Parathyroid adenoma (tissue), 2 donors: ENCODE measurements around the gene SAP30.

Experiments used
- H2AFZ ChIP-seq: fragments of 300-600 bp; sonication (generic); one replicate; pipeline ENCODE4 v1.7.0; 2017; ENCODE audit warnings: antibody characterized with exemption, mild to moderate bottlenecking
- H3K27ac ChIP-seq: fragments of 300-600 bp; sonication (generic); one replicate; pipeline ENCODE4 v1.7.0; 2017
- H3K27me3 ChIP-seq: fragments of 300-600 bp; sonication (generic); one replicate; pipeline ENCODE4 v1.7.0; 2017; ENCODE audit warnings: low read length; ENCODE audit not compliant: control insufficient read depth, insufficient read depth
- H3K36me3 ChIP-seq: fragments of 300-600 bp; sonication (generic); one replicate; pipeline ENCODE4 v1.7.0; 2017; ENCODE audit warnings: low read length; ENCODE audit not compliant: control insufficient read depth, insufficient read depth
- H3K4me1 ChIP-seq: fragments of 300-600 bp; sonication (generic); one replicate; pipeline ENCODE4 v1.7.0; 2017; ENCODE audit warnings: control low read depth
- H3K4me2 ChIP-seq: fragments of 300-600 bp; sonication (generic); one replicate; pipeline ENCODE4 v1.7.0; 2017; ENCODE audit warnings: low read length
- H3K4me3 ChIP-seq: fragments of 300-600 bp; sonication (generic); one replicate; pipeline ENCODE4 v1.7.0; 2017; ENCODE audit warnings: low read depth, low read length
- H3K79me2 ChIP-seq: fragments of 300-600 bp; sonication (generic); one replicate; pipeline ENCODE4 v1.7.0; 2017; ENCODE audit warnings: control low read depth
- H3K9ac ChIP-seq: fragments of 300-600 bp; sonication (generic); one replicate; pipeline ENCODE4 v1.7.0; 2017; ENCODE audit warnings: mild to moderate bottlenecking
- H3K9me3 ChIP-seq: fragments of 300-600 bp; sonication (generic); one replicate; pipeline ENCODE4 v1.7.0; 2017; ENCODE audit warnings: low read length; ENCODE audit not compliant: control insufficient read depth
- TF ChIP-seq, protein P1 (sequence below): fragments of 300-600 bp; sonication (generic); IDR thresholded peaks from one replicate; pipeline ENCODE4 v1.7.0; 2017; ENCODE audit warnings: antibody characterized with exemption, mild to moderate bottlenecking
- donor health status: primary hyperparathyroidism.

SAP30 gene

DNA sequence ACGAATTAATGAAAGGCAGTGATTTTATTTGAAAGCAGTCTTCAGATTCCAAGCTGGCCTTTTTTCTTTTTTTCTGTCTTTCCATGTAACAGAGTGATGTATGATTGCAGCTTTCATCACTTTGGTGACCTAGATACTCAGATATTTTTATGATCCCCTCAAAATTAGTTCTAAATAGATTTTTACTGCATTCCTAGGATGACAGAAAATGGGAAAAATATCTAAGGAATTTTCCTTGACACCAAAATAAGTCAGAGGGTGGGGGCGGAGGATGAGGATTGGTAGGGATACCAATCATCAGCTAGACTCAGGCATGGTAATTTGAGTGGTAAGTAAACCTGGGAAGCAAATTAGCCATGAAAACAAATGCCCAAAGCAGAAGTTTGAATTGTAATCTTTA, 24.7 kb upstream of the SAP30 start:
- no peaks in the 10 kb centered on the region for H3K27me3 ChIP-seq
- no peak overlapping the region for H3K9ac ChIP-seq
- no peak overlapping the region for H3K4me3 ChIP-seq
- H3K9me3 ChIP-seq = no peaks in the 10 kb centered on the region
- no peaks in the 10 kb centered on the region for H3K36me3 ChIP-seq
- H2AFZ ChIP-seq = no peak overlapping the region
- H3K27ac ChIP-seq = no peak overlapping the region
- TF ChIP-seq, protein P1, sequence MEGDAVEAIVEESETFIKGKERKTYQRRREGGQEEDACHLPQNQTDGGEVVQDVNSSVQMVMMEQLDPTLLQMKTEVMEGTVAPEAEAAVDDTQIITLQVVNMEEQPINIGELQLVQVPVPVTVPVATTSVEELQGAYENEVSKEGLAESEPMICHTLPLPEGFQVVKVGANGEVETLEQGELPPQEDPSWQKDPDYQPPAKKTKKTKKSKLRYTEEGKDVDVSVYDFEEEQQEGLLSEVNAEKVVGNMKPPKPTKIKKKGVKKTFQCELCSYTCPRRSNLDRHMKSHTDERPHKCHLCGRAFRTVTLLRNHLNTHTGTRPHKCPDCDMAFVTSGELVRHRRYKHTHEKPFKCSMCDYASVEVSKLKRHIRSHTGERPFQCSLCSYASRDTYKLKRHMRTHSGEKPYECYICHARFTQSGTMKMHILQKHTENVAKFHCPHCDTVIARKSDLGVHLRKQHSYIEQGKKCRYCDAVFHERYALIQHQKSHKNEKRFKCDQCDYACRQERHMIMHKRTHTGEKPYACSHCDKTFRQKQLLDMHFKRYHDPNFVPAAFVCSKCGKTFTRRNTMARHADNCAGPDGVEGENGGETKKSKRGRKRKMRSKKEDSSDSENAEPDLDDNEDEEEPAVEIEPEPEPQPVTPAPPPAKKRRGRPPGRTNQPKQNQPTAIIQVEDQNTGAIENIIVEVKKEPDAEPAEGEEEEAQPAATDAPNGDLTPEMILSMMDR = no peak
- no peaks in the 10 kb centered on the region for H3K79me2 ChIP-seq
- H3K4me1 ChIP-seq = no peaks in the 10 kb centered on the region
- no peak overlapping the region for H3K4me2 ChIP-seq

DNA sequence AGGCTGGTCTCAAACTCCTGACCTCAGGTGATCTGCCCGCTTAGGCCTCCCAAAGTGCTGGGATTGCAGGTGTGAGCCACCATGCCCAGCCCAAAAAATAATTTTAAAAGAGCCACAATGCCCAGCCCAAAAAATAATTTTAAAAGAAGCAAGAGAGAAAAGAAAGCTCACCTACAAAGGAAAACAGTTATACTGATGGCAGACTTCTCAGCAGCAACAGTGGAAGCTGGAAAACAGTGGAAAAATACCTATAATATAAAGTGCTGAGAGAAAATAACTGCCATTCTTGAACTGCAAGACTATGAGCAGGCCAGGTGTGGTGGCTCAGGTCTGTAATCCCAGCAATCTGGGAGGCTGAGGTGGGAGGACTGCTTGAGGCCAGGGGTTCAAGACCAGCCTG, 23.3 kb upstream of the SAP30 start:
- H2AFZ ChIP-seq = no peak overlapping the region
- no peaks in the 10 kb centered on the region for H3K36me3 ChIP-seq
- H3K27ac ChIP-seq = no peak overlapping the region
- no peaks in the 10 kb centered on the region for H3K27me3 ChIP-seq
- TF ChIP-seq, protein P1 = no peak
- H3K79me2 ChIP-seq = no peaks in the 10 kb centered on the region
- no peaks in the 10 kb centered on the region for H3K9me3 ChIP-seq
- H3K4me1 ChIP-seq = no peaks in the 10 kb centered on the region
- H3K4me2 ChIP-seq = no peak overlapping the region
- no peak overlapping the region for H3K4me3 ChIP-seq
- no peak overlapping the region for H3K9ac ChIP-seq

DNA sequence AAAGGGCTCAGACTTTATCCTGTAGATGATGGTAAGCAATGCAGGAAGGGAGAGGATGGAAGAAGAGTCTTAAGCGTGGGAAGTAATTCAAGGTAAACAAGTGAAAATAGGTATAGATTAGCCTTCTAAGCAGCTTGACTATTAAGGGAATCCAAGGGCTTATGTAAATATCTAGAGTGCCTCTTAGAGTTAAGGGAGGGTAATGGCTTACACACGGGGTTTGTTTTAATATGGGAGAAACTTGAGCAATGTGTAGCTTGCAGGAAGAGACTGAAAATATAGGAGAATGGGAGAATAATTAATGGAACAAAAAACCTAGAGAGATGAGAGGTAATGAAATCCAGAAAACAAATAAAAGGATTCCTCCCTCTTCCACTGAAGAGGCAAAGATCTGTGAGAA, 12.8 kb upstream of the SAP30 start:
- TF ChIP-seq, protein P1 = no peak
- H3K4me1 ChIP-seq = no peaks in the 10 kb centered on the region
- H3K36me3 ChIP-seq = no peaks in the 10 kb centered on the region
- H3K4me3 ChIP-seq = no peak overlapping the region
- H3K79me2 ChIP-seq = no peaks in the 10 kb centered on the region
- H3K27ac ChIP-seq = no peak overlapping the region
- no peak overlapping the region for H3K9ac ChIP-seq
- H3K9me3 ChIP-seq = no peaks in the 10 kb centered on the region
- H2AFZ ChIP-seq = no peak overlapping the region
- H3K27me3 ChIP-seq = no peaks in the 10 kb centered on the region
- no peak overlapping the region for H3K4me2 ChIP-seq

DNA sequence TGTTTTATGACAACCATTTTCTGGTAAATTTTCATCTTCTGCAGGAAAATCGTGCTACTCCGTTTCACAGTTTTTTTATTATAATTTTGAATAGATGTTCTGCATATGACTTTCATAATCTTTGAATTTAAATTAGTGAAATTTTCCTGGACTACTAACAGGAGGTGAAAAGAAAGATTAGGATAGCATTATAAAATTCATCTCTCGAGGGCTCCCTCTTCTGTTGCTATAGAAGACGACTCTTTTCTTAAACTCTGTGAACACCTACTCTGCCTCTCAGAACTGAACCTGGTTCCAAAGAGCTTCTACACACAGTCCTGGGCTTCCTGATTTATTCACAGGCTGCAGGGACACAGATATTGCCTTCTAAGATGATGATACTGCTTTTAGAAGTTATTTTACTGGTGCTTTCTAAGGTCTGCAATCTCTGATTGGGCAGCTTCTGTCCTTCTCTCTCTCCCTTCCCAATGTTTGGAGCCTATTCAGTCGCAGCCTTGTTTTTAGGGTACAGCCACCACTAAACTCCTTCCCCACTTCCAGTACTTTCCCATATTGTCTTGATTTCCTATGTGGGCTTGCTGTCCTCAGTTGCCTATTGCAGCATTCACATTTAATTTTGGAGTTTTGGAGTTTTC, 10.1 kb upstream of the SAP30 start:
- H3K4me2 ChIP-seq = no peak overlapping the region
- H3K27me3 ChIP-seq = no peaks in the 10 kb centered on the region
- no peak overlapping the region for H3K27ac ChIP-seq
- no peaks in the 10 kb centered on the region for H3K36me3 ChIP-seq
- no peaks in the 10 kb centered on the region for H3K9me3 ChIP-seq
- no peaks in the 10 kb centered on the region for H3K4me1 ChIP-seq
- TF ChIP-seq, protein P1 = no peak
- no peak overlapping the region for H3K4me3 ChIP-seq
- no peak overlapping the region for H3K9ac ChIP-seq
- no peak overlapping the region for H2AFZ ChIP-seq
- no peaks in the 10 kb centered on the region for H3K79me2 ChIP-seq

DNA sequence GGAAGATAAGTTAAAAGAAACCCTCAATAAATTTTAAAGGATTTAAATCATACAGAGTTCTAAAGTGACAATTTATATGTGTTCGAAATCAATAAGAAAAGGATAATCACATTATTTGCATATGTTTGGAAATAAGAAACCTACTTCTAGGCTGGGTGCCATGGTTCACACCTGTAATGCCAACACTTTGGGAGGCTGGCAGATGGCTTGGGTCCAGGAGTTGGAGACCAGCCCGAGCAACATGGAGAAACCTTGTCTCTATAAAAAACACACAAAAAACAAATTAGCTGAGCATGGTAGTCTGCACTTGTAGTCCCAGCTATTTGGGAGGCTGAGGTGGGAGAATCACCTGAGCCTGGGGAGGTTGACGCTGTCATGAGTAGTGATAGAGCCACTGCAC, 8.1 kb upstream of the SAP30 start:
- no peaks in the 10 kb centered on the region for H3K9me3 ChIP-seq
- H3K4me1 ChIP-seq = no peaks in the 10 kb centered on the region
- H3K4me3 ChIP-seq = no peak overlapping the region
- no peak overlapping the region for H3K4me2 ChIP-seq
- TF ChIP-seq, protein P1 = no peak
- no peaks in the 10 kb centered on the region for H3K79me2 ChIP-seq
- H3K27ac ChIP-seq = no peak overlapping the region
- no peaks in the 10 kb centered on the region for H3K27me3 ChIP-seq
- no peaks in the 10 kb centered on the region for H3K36me3 ChIP-seq
- no peak overlapping the region for H2AFZ ChIP-seq
- no peak overlapping the region for H3K9ac ChIP-seq
